ENCODE measurements around the gene CALB2. TPM values are rescaled to one million over a fixed set of nuclear protein-coding genes. Genes with fewer than 3 reads are reported as not detected.

CALB2 gene
- total and polyA plus RNA-seq, 2 of the 8 experiments (the other 6 are each of a cell fraction or from before 2014, with no cell fraction given), result 1.9 to 2.6 TPM

DNA sequence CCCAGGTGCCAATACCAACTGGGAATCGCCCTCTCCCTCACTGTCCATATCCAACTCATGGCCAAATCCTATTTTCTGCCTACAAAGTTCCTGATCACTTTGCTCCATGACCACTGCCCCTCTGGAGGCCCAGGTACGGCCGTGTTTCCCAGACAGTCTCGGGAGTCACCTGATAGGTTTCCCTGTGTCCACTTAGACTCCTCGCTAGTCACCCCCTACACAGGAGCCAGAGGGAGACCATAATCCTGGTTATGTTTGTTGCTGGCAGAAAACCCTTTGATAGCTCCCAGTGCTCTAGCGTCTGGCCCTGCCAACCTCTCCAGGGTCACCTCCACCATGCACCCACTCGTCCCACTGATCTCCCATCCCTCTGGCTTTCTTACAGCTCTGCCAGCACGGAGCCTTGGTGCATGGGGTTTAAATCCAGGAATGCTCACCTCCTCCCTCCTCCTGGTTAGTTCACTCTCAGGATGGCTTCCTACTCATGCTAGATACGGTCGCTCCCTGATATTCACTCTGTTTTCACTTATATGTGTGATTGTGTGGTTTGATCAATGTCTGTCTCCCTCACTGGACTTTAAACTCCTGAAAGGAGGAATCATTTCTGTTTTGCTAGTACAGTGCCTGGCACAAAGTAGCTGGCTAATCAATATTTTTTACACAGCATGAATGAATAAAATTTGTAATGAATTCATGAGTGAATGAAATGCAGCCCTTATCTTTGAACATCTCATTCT is 7.5 kb upstream of the CALB2 start (continued):
- TF ChIP-seq PHF8 (conservative IDR thresholded peaks at IDR 0.05; ENCODE audit: low read depth, low read length) (no peak), GTF2F1 (IDR thresholded peaks at IDR 0.05; ENCODE audit: borderline replicate concordance, low read depth, low read length) (no peak), SP2 (IDR thresholded peaks at IDR 0.05; ENCODE audit: low read length) (no peak), KDM4A (IDR thresholded peaks at IDR 0.05; ENCODE audit: low read depth, low read length, severe bottlenecking) (no peak), SIX5 (IDR thresholded peaks at IDR 0.05; ENCODE audit: low read depth, low read length) (no peak)

All from H1 (cell line).